Measurements from ENCODE around the gene FGFR4. TPM values are rescaled to one million over a fixed set of nuclear protein-coding genes. Genes with fewer than 3 reads are reported as not detected.

FGFR4 gene
- total RNA-seq, 1 donor from 2014 or later = 4.2 TPM

DNA sequence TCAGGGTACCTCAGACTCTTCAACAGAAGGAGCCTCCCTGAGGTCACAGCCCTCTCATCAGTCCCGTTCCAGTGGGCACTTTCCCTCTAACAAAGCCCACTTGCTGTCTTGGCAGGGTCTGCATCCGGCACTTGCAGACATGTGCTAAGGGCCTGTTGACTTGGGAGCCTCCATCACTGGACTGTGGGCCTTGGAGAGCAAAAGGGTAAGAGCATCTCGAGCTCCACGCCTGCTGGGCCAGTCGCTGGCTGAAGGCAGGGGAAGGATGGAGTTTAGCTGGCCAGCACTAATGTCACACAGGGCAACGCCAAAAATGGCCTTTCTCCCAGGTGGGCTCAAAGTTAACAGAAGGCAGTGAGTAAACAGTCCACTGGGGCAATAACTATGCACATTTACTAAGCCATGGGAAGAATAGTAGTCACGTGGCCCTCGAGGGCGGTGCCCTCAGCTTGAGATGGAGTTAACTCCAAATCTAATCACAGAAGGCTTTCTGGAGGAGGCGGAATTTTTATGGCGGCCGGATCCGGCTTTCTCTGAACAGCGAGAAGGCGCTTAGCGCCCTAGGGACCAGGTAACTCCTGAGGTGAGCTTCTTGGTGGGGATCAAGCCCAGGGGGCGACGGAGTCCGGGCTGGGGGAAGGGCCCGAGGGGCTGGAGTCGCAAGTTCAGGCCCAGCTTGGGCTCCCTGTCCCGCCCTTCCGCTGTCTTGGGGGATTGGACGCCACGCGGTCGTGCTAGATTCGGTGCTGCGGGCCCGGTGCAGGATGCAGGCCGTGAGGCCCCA is 44.8 kb downstream of the FGFR4 start:
- DNase-seq (ENCODE audit: low read depth in 2 of 2) = no peak

DNA sequence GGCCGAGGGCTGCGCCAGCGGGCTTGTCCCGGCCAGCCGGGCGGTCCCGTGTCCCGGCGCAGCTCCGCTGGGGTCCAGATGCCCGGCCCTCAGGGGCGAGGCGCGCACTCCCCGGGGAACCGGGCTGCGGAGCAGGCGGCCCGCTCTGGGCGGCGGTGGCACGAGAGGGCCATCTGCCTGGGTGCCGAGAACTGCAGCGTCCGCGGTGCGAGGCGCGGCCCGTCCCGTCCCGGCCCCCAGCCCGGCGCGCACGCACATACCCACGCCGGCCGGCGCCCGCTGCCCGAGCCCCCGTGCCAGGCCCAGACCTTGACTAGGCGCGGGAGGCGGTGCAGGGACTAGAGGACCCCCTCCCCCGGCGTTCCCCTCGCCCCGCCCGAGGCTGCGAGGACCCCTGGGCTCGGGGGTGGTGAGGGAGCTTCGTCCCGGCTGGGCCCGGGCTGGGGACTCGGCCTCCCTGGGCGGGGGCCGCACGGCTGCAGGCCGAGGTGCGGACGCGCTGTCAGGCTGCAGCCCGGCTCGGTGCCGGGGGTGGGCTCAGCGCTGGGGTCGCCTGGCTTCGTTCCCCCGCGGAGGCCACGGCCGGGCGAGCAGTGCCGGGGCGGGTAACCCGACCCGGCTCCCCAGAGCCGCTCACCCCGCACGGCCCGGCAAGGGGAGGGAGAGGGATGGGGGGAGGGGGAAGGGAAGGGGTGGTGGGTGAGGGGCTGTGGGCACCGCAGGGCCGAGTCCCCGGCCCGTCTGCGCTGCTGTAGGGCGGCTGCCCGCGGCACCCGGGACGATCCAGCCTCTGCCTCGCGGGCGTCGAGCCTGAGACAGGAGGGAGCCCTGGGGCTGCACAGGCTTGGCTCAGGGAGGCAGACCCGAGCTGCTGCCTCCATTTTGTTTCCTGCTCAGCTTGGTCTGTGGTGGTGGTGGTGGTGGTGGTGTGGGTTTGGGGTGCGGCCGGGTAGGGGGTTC is 45.7 kb downstream of the FGFR4 start:
- no peak for DNase-seq (ENCODE audit: low read depth in 2 of 2)

DNA sequence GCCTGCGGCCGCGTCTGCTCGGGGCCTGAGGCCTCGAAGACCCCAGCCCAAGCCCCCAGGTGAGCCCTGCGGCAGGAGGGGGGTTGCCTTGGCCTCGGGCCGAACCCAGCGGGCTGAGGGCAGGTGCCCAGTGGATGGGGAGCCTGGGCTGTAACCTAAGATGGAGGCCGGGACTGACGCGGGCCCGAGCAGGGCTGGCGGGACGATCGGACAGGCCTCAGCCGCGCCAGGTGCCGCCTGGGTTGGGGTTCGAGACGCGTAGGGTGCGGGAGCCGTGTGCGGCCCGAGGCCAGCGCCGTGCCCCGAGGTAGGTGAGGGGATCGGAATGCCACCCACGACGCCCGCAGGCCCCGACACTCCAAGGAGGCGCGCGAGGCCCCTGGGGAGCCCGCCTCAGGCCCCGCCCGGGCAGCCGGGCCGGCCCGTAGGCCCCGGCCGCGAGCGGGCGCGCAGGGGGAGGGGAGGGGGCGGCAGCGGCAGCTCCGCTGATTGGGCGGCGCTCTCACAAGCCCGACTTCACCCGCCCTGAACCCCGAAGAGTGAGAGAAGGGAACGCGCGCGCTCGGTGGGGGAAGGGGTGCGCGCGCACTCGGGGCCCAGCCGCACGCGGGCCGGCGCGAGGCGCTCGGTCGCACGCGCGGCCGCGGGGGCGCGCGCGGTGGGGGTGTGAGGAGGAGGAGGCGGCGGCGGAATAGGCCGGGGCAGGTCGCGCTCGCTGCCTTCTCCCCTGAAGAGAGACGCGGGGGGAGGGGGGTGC is 46.6 kb downstream of the FGFR4 start, which contains the start of gene NSD1:
Gene NSD1, plus strand, starts transcription at position 678 of the 757 bp plus-strand sequence. CDS start 1,331 bp downstream, outside the sequence.
- DNase-seq (ENCODE audit: low read depth in 2 of 2) = peak; percentile 75 to 81

DNA sequence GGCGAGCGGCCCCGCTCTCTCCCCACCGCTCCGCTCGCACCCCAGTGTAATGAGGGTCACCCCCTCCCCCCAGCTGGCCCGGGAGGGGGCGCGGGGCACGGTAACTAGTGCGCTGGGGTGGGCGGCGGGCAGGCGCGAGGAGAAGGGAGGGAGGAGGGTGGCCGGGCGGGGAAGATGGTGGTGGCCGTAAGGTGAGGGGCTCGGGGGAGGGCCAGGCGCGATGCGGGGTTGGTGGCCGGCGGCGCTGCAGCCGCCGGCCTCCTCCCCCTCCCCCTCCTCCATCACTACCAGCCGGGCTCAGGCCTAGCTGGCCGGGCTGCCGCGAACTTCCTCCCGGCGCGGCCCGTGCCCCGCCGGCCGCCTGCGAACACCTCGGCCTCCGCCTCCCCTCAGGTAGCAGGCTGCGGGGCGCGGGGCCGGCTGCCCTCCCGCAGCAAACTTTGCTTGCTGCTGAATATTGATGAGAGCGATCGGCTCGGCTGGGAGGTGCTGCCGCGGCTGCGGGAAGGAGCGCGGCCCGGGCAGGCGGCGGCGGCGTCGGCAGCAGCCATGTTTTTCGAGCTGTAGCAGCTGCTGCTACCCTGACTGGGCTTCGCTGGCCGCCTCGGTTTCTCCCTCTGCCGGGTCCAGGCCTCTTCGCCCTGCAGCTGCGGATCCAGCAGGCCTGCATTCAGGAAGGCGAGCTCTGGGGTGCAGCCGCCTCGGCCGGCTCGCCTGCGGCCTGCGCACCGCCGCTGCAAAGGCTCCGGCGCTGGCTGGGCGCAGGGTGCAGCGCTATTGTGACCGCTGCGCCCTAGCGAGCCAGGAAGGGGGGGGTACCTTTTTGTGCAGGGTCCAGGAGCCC is 47.4 kb downstream of the FGFR4 start:
- peak; percentile 57 to 70 for DNase-seq (ENCODE audit: low read depth in 2 of 2)

DNA sequence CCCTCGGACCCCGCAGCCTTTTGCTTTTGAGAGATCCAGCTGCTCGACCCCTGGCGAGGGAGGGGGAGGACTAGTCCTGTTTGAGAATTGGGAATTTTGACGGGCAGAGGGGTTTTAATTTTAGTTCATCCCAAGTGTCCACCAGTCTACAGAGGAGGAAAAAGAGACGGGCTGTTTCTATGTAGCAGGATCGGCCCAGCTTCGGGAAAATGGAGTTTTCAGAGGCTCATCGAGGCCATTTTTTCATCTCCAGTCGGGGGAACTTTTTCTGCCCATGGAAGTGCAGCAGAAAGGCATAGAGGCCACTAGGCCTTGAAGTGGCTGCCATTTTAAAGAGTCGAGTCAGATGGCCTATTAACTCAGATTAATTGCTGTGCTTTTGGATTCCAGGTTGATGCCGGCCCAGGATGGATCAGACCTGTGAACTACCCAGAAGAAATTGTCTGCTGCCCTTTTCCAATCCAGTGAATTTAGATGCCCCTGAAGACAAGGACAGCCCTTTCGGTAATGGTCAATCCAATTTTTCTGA is 48.0 kb downstream of the FGFR4 start:
- no peak for DNase-seq (ENCODE audit: low read depth in 2 of 2)

DNA sequence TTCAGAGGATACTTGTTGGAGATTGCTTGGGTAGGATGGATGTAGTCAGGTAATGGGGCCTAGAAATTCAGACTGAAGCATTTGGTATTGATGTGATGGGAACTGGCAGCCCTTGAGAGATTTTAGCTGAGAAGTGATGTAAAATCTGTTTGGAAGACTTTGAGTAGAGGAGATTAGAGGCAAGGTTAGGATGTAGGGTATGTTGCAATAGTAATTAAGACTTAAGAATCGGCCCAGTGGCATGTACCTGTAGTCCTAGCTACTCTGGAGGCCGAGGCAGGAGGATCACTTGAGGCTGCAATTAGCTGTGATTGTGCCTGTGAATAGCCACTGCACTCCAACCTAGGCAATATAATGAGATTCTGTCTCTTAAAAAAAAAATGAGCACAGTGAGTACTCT is 53.6 kb downstream of the FGFR4 start:
- no peak for DNase-seq (ENCODE audit: low read depth in 2 of 2)

DNA sequence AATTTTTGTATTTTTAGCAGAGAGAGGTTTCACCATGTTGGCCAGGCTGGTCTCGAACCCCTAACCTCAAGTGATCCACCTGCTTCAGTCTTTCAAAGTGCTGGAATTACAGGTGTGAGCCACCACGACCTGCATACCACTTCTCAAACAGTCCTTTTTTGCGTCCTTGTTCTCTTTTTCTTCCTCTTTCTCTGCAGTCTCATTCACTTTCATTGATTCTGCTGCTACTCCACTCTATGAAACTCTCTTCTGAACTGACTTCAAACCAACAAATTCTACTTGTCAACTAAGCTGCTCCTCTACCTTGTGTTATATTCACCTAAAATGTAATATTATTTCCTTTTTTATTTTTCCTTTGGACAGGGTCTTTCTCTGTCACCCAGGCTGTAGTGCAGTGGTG is 54.8 kb downstream of the FGFR4 start:
- DNase-seq (ENCODE audit: low read depth in 2 of 2) = no peak

DNA sequence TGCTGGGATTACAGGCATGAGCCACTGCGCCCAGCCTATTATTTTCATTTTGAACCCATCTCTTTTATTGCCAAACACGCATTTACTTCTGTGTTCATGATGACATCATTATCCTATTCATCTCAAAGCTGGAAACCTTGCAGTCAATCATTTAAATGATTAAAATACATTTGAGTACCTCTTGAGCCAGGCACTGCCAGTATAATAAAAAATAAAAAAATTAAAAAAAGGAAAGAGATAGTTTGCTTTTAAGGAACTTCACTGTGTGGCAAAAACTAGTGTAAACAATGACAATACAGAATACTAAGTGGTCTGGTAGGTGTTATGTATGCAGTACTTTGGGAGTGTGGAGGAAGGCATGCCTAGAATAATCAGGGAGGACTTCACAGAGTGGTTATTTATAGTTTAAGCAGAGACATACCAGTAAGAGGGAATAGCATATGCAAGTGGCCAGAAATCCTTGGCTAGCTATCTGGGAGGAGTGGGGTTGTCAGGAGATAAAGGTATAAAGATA is 55.4 kb downstream of the FGFR4 start:
- DNase-seq (ENCODE audit: low read depth in 2 of 2) = no peak

DNA sequence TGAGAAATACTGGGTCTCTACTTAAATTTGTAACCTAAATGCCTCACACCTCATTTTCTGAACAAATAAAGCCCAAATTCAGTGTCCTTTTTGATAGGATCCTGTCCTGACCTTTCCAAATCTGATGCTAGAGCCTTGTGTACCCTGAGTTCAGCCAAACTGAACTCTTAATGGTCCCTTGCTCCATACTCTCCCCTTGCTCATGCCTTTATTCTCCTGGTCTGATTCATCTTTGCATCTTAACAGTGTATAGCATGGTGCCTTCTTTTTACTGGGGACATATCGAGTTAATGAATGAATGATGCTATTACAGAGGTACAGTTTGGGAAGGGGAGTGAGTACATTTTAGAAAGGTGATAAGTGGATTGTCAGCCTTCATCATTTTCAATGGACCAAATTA is 56.1 kb downstream of the FGFR4 start:
- DNase-seq (ENCODE audit: low read depth in 2 of 2) = no peak

DNA sequence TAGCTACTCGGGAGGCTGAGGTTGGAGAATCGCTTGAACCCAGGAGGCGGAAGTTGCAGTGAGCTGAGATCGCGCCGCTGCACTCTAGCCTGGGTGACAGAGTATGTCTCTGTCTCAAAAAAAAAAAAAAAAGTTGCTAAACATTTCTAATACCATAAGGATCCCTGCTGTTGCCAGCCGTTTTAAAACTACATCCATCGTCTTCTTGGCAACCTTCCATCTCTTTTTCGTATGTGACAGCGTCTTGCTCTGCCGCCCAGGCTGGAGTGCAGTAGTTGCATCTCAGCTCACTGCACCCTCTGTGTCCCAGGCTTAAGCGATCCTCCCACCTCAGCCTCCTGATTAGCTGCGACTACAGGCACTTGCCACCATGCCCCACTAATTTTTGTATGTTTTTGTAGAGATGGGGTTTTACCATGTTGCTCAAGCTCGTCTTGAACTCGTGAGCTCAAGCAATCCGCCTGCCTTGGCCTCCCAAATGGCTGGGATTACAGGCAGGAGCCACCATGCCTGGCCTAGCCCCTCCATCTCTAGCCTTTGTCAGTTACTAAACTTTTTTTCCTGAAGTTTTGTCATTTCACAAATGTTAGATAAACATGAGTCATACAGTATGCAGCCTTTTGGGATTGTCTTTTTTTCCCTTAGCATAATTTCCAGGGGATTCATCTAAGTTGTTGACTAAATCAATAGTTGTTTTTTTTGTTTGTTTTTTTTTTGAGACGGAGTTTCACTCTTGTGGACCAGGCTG is 60.4 kb downstream of the FGFR4 start:
- DNase-seq (ENCODE audit: low read depth in 2 of 2) = peak in 1 of 2 donors; percentile 10

Other genes starting within 250 kb of the FGFR4 start
- gene HK3, start 187.6 kb upstream of the FGFR4 start, total RNA-seq = not detected in 2 replicates
- gene UIMC1, start 80.1 kb upstream of the FGFR4 start, total RNA-seq = 30.7 and 61.5 TPM in 2 replicates
- gene ZNF346, start 64.2 kb upstream of the FGFR4 start, total RNA-seq = 14.2 and 17.3 TPM in 2 replicates
- gene NSD1, start 46.9 kb downstream of the FGFR4 start, total RNA-seq = 20.9 and 22.4 TPM in 2 replicates
- gene RAB24, start 216.8 kb downstream of the FGFR4 start, total RNA-seq = 8.7 and 13.9 TPM in 2 replicates
- gene PRELID1, start 216.9 kb downstream of the FGFR4 start, total RNA-seq = 109 and 112 TPM in 2 replicates
- gene MXD3, start 225.0 kb downstream of the FGFR4 start, total RNA-seq = 8.1 and 10.5 TPM in 2 replicates

All from lung microvascular endothelial cell (primary cell).